ENCODE measurements around the gene PAFAH2.

- TF ChIP-seq GATA2 (IDR thresholded peaks at IDR 0.05; ENCODE audit: low read depth, low read length) (no peak), GATA3 (IDR thresholded peaks at IDR 0.05; ENCODE audit: low read depth, low read length) (no peak)
These were observed 42.3 kb downstream of the PAFAH2 start for GRCh38 chr1:25955553-25955952.

Data from SH-SY5Y (cell line).